NCI-H1105 (cell line): ENCODE measurements around the gene STX8.
"Not testable (repeated sequence)": the region's sequence is repeated elsewhere in the genome, so short reads cannot be mapped to it uniquely, and the experiment has no call there.

Source experiments
- DNase-seq: peaks from one replicate; lab custom pipeline; 2025; lab: John Stamatoyannopoulos, UW

STX8 gene

GRCh38 chr17:9261081-9262012 lies 314.3 kb downstream of the STX8 start:
- no peak for DNase-seq

GRCh38 chr17:9259419-9259818 lies 316.2 kb downstream of the STX8 start:
- DNase-seq, result no peak

GRCh38 chr17:9258115-9259015 lies 317.3 kb downstream of the STX8 start:
- peak; percentile 73 for DNase-seq

- not testable (repeated sequence) for DNase-seq
These were observed 318.0 kb downstream of the STX8 start for GRCh38 chr17:9257630-9257965.

GRCh38 chr17:9256751-9257629 lies 318.6 kb downstream of the STX8 start:
- peak; percentile 88 for DNase-seq

GRCh38 chr17:9256361-9256750 lies 319.3 kb downstream of the STX8 start:
- no peak for DNase-seq

GRCh38 chr17:9255833-9256232 lies 319.8 kb downstream of the STX8 start:
- DNase-seq, result no peak

GRCh38 chr17:9254841-9255240 lies 320.8 kb downstream of the STX8 start:
- no peak for DNase-seq

GRCh38 chr17:9253308-9253707 lies 322.3 kb downstream of the STX8 start:
- DNase-seq, result no peak

GRCh38 chr17:9251273-9251672 lies 324.3 kb downstream of the STX8 start:
- no peak for DNase-seq

GRCh38 chr17:9249245-9249953 lies 326.2 kb downstream of the STX8 start:
- no peak for DNase-seq

- no peak for DNase-seq
These were observed 328.1 kb downstream of the STX8 start for GRCh38 chr17:9247401-9247938.

- no peak for DNase-seq
These were observed 331.3 kb downstream of the STX8 start for GRCh38 chr17:9244066-9245052.

- DNase-seq, result no peak
These were observed 332.6 kb downstream of the STX8 start for GRCh38 chr17:9242983-9243382.

- DNase-seq, result no peak
These were observed 333.1 kb downstream of the STX8 start for GRCh38 chr17:9242497-9242881.

GRCh38 chr17:9241774-9242496 lies 333.7 kb downstream of the STX8 start:
- no peak for DNase-seq

- DNase-seq, result no peak
These were observed 334.3 kb downstream of the STX8 start for GRCh38 chr17:9241371-9241712.

GRCh38 chr17:9240659-9241370 lies 334.8 kb downstream of the STX8 start:
- DNase-seq, result no peak
